Measurements from ENCODE around the gene CIB4.

CIB4 gene

GRCh38 chr2:26640331-26640745 lies 828 bp downstream of the CIB4 start:
- DNase-seq = no peak

DNA sequence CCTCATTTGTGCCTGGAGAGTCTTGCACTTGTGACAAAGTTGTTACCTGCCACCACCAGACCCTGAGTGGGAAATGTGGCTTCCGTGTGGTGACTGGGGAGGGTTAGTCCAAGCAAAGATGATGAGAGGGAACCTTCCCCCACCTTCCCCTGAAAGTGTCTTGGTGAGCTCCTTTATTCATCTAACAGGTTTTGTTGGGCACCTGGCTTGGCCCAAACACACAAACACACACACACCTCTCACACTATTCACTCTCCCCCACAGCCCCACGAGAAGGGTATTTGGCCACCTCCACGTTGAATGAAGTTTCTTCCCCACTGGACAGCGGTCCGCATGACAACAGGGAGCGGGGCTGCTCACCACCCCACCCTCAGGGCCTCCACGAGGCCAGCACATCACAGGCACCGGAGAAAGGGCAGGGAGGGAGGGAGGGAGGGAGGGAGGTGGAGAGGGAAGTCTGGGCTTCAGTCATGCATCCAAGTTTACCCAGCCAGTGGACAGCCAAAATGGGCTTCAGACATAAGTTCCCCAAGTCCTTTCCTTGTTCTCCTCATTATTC lies 1.4 kb downstream of the CIB4 start:
- DNase-seq = no peak

DNA sequence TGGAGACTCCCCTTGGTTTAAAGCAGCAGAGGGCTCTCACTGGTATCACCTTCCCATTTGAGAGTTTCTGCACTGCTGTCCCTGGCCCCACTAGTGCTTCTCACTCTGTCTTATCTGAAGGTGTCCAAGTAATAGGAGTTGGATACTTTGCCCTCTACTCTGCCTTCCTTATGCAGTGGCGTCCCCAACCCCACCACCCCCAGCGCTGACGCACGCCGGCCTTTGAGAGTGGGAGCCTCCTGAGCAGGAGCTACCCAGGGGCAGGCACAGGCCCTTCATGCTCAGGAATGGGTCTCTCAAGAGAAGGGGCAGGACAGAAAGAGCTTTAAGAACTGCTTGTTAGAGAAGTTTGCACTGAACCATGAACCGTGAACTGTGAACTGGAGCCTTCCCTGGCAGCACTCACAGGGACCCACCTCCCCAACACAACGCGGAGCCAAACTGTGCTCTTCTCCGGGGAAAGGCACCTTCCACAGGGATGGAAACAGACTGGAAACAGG lies 3.3 kb downstream of the CIB4 start:
- DNase-seq = no peak

GRCh38 chr2:26636935-26637334 lies 4.2 kb downstream of the CIB4 start:
- no peak for DNase-seq

DNA sequence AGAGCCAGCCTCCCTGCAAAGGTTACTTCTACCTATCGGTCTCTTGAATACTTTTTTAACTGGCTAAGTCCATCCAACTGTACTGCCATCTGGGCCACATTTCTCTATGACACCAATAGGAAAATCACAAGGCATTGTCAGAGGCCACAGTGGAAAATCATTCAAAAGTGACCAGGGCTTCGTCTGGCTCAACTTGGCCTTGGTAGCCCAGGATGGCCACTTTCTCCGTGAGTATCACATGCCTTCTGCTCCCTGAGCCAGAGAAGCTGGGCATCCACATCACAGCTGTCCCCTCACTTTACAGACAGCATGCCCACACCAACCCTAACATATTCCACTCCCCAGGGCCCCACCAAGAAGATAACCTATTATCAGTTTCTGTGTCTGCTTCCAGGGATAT lies 5.8 kb downstream of the CIB4 start:
- DNase-seq = no peak

- no peak for DNase-seq
Measured at GRCh38 chr2:26634636-26635230, 6.4 kb downstream of the CIB4 start.

GRCh38 chr2:26633993-26634595 lies 7.1 kb downstream of the CIB4 start:
- DNase-seq = no peak

- no peak for DNase-seq
Measured at GRCh38 chr2:26633351-26633945, 7.7 kb downstream of the CIB4 start.

GRCh38 chr2:26632624-26633185 lies 8.5 kb downstream of the CIB4 start:
- no peak for DNase-seq

- DNase-seq = no peak
Measured at GRCh38 chr2:26631401-26632170, 9.6 kb downstream of the CIB4 start.

DNA sequence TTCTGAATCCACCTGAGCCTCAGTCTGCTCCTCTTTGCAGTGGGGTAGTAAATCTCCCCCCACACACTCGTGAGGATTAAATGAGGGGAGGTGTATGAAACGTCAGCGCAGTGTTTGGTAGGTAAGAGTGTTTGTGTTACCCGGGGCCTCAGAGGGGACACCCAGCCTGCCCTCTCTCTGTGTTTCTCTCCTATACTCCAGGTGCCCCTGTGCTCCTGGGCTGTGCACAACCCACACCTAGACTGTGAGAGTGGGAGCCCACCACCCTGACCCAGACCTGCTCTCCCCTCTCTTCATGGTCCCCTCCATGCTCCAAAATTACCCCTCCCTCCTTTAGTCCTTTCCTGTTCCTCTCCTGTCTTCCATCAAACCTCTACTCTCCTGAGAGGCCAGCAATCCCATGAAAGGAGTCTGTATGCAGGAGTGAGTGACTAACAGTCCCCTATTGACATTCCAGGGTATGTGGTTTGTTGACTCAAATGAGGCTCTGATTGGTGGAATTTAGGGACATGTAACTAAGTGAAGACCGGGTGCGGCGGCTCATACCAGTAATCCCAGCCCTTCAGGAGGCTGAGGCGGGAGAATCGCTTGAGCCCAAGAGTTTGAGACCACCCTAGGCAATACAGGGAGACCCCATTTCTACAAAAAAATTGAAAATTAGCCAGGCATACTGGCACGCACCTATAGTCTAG lies 10.4 kb downstream of the CIB4 start:
- DNase-seq = no peak

GRCh38 chr2:26630235-26630634 lies 10.9 kb downstream of the CIB4 start:
- no peak for DNase-seq

- no peak for DNase-seq
Measured at GRCh38 chr2:26629751-26630150, 11.4 kb downstream of the CIB4 start.

DNA sequence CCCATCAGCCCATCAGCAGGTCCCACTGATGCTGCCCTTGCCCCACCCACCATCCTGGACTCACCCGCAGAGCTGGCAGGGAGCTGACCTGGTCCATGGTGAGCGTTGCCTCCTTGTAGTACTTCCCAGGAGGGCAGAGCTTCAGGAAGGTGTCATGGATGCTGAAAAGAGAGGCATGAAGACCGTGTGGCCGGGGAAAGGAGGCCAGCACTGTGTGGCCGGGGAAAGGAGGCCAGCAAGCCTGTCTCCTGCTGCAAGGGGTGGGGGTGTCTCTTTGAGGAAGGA lies 11.9 kb downstream of the CIB4 start:
- DNase-seq = no peak

DNA sequence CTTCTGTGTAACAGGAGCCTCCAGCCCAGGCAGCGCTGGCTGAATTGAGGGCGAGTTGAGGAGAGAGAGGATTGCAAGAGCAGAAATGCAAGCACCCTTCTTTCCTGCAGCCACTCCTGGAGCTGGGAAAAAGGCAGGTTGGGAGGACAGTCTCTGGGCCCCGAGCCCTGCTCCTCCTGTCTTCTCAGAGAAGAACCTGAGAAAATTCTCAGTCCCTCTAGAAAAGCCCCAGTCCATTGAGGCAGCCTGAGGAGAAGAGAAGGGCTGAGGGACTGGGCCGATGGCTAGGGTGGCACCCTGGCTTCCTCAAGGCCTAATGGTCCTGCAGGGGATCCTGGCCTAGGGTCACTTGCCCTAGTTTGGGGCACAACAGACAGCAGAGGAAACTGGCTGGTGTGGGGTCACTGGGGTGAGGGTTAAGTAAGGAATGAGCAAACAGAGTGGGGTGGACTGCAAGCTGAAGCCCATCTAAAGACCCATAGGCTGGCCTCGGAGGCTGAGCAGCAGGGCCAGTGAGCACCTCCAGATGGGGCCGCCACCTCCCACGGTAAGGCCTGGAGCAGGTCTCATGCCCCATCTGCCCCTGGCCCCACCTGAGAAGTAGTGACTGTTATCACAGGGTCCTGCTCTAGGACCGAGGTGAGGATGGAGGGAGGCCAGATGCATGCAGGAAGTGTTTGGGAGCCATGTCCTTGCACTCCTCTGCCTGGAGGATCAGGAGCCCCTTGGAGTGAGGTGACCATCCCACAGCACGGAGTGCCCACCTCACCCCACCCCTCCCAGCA lies 12.4 kb downstream of the CIB4 start:
- no peak for DNase-seq

- DNase-seq = no peak
Measured at GRCh38 chr2:26627350-26628105, 13.6 kb downstream of the CIB4 start.

- DNase-seq = no peak
Measured at GRCh38 chr2:26626606-26627005, 14.6 kb downstream of the CIB4 start.

- peak; percentile 9 for DNase-seq
Measured at GRCh38 chr2:26623541-26624495, 17.3 kb downstream of the CIB4 start.

DNA sequence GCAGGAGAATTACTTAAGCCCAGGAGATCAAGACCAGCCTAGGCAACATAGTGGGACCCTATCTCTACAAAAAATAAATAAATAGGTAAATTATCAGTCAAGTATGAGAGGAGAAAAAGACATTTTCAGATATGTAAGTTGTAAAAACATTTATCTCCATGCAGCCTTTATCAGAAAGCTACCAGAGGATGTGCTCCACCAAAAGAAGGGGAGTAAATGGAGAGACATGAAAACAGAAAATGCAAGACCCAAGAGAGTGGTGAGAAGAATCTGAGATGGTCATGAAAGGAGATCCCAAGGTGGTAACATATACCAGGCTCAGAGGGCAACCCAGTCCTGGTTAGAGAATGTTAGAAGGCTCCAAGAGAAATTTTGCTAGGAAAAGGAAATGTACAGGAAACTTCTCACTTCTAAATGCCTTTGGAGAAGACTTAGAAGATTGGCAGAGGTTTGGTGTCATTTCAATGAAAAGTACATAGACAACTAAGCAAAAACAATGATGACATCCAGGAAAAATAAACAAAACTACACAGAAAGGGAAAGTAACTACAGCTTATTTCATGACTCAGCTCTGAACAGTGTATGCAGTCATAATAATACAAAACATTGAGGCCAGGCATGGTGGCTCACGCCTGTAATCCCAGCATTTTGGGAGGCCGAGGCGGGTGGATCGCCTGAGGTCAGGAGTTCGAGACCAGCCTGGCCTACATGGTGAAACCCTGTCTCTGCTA lies 19.5 kb downstream of the CIB4 start:
- no peak for DNase-seq
